Activated T-helper 9 cell treated with anti-CD3 and anti-CD28 coated beads, Interleukin-2, amount 50 U/mL, for 16 hours (primary cell): ENCODE data around the gene CALML4.

Experiments
- DNase-seq: peaks from one replicate; pipeline ENCODE4 v3.0.0-alpha.2; 2020; ENCODE audit warnings: low read depth

CALML4 gene

DNA sequence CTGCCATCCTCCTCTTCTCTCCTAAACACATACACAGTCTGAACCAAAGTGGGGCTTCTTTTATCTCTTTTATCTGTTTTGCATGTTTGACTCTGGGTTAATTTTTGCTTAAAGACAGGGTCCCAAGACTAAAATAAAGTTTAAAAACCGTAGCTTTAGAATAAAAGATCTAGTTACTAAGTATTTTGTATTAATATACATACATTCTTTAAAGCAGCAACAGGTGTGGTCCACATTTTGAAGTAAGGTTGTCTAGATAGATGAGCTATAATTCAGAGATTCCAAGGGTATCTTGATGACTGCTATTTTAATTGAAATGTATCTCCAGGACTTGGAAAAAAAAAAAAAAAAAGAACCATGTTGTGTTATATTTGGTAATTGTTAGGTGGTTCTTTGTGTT, 61.3 kb downstream of the CALML4 start:
- DNase-seq, result no peak

DNA sequence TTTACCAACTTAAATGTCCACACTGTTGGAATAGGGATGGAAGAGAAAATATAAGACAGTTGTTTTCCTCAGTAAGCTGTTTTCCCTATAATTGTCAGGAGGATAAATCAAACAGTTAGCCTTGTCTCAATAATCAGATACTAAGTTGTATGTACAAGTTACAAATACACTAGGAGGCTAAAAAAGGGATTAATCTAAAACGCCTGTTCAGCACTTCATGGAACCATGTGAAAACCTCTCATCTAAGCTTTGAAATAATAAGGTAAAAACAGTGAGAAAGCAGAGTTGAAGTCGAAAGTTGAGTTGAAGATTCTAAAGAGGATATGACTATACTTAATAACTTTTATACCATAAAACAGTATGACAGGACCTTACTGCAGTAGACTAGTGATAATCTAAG, 62.0 kb downstream of the CALML4 start:
- DNase-seq, result no peak
